Stimulated activated CD8-positive, alpha-beta memory T cell treated with anti-CD3 and anti-CD28 coated beads, Interleukin-7, amount 100 ng/mL, for 4 hours (primary cell): ENCODE measurements around the gene RFC2.
"Not testable (repeated sequence)": the region's sequence is repeated elsewhere in the genome, so short reads cannot be mapped to it uniquely, and the experiment has no call there.

Experiments used
- DNase-seq, 2 donors: peaks; one replicate each; pipeline ENCODE4 v3.0.0-alpha.2; 2020; ENCODE audit warnings: low read depth in 2 of 2

The RFC2 gene

DNA sequence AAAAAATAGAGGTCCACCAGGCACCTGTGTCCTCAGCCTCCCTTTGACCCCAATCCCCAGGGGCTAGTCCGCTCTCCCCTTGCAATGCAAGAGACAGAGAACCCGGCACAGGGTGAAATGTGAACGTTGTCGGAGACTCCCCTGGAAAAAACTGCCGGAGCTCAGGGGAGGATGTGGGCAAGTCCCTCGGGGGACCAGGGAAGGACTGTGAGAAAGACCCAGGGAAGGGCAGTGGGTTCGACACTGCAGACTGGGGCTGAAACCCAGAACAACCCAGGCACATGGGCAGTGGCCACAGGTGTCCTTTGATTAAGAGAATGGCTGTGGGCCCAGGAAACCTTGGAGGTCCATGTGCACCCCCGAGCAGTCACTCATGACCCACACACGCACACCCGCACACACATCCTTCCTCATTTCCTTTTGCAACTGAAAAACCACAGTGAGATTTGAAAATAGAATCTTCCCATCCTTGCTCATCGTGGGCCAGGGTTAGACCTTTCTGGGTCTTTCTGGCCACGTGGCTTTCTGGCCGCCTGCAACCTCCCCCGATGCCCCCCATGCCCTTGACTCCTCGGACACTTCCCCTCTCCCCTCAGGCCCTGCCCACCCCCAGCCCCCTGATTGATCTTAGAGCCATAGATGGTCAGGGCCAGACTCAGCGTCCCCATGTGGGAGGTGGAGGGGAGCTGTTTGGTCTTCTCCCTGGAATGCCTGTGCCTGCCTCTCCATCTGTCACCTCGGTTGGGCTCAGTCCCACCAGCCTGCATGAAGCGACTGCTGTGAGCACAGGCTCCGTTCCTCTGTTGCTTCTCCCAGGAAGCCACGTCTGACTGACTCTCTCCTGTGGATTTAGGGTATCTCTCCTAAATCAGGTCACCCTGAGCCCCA lies 36.5 kb downstream of the RFC2 start:
- DNase-seq = no peak

DNA sequence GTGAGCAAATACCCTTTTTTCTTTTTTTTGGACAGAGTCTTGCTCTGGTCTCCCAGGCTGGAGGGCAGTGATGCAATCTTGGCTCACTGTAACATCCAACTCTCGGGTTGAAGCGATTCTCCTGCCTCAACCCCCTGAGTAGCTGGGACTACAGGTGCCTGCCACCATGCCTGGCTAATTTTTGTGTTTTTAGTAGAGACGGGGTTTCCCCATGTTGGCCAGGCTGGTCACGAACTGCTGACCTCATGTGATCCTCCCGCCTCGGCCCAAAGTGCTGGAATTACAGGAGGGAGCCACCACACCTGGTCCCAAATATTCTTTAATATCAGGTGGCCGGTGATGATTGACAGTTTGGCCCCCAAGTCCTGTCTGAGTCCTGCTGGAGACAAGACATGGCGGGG lies 37.8 kb downstream of the RFC2 start:
- no peak for DNase-seq

DNA sequence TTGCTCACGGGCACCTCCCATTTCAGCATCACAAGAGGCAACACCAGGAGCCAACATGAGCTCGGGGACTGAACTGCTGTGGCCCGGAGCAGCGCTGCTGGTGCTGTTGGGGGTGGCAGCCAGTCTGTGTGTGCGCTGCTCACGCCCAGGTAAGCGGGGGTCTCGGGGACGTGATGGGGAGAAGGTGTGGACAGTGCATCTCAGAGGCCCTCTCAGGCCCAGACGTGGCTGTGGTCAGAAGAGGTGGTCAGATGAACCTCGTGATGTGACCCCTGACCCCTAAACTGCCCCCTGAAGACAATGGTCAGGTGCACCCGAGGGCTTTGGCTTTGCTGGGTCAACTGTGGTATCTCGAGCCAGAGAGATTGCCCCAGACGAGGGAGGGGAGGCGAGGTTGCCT lies 38.3 kb downstream of the RFC2 start:
- no peak for DNase-seq

DNA sequence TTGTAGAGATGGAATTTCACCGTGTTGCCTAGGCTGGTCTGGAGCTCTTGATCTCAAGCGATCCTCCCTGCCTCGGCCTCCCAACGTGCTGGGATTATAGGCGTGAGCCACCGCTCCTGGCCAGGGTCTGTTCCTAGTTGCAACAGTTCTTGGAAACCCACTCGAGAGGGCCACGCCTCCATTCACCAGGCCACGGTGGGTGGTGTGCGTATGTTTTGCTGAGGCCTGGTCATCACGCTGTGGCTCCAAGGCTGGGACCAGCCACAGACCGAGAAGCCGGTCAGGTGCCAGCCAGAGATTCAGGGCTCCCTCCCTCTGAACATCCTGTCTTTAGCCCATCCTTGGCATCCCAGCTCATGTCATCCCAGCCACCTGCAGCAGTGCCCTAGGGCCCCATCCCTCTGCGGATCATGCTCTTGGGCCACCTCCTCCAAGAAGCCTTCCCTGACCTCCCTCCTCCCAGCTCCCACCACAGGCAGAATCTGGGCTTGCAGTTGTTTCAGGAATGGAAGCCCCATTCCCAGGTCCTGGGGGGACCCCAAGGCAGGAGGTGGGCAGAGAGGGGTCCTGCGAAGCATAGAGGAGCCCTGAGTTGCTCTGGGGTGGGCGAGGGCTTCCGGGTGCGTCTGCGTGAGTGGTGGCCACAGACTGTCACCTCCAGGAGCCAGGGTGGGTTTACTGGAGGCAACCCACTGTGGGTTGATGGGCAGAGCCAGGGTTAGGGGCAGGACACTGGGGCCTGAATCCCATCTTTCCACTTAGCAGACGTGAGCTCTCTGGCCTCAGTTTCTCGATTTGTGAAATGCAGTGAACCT lies 39.2 kb downstream of the RFC2 start:
- DNase-seq = no peak

DNA sequence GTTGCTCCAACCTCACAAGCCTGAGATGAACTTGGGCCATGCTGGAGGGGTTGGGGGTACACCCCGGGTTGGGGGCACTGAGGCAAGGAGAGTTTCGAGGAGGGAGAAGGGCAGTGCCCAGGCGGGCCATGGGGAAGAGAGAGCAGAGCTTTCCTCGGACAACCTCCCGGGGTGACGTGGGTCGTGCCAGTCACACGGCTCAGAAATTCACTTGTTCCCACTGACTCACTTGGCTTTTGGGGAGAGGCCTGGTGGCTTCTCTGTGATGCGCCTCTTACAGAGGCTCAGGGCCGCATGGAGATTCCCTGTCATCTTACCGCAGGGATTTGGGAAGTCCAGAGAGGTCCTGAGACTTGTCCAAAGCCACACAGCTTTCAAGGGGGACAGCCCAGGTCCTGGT lies 41.5 kb downstream of the RFC2 start:
- DNase-seq = no peak

DNA sequence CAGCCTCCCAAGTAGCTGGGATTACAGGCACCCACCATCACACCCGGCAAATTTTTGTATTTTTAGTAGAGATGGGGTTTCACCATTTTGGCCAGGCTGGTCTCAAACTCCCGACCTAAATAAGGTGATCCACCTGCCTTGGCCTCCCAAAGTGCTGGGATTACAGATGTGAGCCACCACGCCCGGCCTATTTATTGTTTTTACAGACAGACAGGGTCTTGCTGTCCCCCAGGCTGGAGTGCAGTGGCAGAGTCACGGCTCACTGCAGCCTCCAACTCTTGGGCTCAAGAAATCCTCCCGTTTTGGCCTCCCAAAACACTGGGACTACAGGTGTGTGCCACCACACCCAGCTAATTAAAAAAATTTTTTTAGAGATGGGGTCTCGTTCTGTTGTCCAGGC lies 46.0 kb downstream of the RFC2 start:
- not testable (repeated sequence) for DNase-seq

DNA sequence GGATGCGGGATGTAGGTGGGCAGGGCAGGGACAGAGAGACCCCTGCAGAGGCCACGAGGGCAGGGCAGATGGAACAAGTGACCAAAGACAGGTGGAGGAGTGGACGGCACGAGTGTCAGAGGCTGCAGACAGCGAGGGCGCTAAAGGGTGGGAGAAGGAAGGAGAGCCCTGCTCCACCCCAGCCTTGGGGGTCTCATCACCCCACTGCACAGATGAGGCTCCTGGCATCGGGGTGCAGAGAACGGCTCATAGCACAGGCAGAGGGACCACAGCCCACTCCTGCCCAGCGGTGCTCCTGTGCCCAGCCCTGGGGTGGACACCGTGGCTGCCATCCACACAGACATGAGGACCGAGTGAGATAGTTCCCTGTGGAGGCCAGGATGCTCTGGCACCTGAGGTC lies 46.6 kb downstream of the RFC2 start:
- no peak for DNase-seq

DNA sequence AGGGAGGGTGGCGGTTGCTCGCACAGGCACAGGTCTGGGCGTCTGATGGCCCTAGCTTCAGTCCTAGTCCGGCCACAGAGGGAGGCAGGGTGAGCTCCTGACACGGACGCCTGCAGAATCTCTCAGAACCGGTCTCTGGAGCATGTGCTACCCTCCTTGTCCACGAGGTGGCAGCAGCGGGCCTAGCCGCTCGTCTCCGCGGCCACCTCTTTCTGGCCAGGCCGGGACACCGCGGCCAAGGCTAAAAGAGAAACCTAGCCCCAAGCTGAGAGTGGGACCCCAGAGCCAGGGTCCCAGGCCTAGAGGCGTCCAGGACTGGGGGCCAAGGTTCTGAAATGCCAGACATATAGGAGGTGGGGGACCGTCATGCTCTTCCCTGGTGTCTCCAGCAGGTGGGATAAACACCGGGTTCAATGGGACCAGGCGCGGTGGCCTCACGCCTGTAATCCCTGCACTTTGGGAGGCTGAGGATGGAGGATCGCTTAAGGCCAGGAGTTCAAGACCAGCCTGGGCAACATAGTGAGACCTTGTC lies 47.5 kb downstream of the RFC2 start:
- DNase-seq = peak; percentile 42 to 54

DNA sequence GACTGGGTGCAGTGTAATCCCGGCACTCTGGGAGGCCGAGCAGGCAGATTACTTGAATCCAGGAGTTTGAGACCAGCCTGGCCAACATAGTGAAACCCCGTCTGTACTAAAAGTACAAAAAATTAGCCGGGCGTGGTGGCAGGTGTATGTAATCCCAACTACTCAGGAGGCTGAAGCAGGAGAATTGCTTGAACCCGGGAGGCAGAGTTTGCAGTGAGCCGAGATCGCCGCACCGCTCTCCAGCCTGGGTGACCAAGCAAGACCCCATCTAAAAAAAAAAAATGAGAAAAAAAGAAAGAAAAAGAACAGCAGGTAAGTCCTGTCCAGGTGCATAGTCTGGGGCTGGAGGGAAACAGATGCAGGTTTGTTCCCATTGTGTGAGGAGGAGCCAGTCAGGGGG lies 48.1 kb downstream of the RFC2 start:
- DNase-seq = not testable (repeated sequence)

DNA sequence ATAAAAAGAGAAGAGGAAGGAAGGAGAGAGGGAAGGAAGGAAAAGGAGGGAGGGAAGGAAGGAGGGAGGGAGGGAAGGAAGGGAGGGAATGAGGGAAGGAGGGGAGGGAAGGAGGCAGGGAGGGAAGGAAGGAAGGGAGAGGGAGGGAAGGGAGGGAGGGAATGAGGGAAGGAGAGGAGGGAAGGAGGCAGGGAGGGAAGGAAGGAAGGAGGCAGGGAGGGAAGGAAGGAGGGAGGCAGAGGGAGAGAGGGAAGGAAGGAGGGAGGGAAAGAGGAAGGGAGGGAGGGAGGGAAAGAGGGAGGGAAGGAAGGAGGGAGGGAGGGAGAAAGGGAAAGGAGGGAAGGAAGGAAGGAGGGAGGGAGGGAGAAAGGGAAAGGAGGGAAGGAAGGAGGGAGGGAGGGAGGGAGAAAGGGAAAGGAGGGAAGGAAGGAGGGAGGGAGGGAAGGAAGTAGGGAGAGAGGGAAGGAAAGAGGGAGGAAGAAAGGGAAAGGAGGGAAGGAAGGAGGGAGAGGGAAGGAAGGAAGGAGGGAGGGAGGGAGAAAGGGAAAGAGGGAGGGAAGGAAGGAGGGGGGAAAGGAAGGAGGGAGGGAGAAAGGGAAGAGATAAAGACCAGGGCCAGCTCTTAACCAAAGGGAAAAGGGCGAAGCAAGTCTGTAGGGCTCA lies 50.1 kb downstream of the RFC2 start:
- no peak for DNase-seq

DNA sequence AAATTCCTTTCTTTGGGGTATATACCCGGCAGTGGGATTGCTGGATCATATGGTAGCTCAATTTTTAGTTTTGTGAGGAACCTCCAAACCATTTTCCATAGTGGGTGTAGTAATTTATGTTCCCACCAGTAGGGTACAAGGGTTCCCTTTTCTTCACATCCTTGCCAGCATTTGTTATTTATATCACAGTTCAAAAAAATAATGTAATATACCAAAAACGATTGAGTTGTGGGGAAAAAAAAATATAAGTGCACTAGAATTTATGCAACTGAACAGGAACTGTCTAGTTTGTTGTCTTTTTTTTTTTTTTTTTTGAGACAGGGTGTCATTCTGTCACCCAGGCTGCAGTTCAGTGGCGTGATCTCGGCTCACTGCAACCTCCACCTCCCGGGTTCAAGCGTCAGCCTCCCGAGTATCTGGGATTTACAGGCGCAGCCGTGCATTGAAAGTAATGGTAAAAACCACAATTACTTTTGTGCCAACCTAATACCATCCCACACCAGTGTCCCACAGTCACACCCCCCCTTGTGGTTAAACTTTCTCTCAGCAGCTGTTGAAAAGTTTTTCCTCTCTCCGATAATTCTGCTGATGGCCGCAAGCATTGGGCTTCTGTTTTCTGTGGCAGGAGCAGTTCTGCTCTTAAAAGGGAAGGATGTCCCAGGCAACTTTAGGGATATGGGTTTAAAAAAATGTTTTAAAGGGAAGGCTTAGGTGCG lies 51.2 kb downstream of the RFC2 start:
- DNase-seq = no peak

DNA sequence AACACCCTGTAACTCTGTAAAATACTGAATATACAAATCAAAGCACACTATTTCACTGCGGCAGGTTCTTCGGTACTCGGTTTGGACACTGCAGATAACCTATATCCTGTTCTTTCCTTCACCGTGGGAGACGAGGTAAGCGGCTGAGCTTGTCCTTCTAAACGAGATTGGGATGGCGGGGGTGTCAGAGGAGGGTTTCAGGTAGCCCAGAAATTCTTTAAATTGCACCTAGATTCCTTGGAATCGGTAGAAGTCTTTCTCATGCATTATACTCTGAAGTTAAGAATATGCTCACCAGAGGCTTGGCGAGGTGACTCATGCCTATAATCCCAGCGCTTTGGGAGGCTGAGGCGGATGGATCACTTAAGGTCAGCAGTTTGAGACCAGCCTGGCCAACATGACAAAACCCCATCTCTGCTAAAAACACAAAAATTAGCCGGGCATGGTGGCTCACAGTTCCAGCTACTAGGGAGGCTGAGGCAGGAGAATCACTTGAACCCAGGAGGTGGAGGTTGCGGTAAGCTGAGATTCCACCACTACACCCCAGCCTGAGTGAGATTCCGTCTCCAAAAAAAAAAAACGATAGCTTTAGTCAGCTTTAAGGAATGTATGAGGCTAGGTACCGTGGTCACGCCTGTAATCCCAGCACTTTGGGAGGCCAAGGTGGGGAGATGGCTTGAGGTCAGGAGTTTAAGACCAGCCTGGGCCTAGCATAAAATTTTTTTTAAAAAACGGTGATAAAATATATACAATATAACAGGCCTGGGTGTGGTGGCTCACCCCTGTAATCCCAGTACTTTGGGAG lies 54.4 kb downstream of the RFC2 start:
- no peak for DNase-seq

DNA sequence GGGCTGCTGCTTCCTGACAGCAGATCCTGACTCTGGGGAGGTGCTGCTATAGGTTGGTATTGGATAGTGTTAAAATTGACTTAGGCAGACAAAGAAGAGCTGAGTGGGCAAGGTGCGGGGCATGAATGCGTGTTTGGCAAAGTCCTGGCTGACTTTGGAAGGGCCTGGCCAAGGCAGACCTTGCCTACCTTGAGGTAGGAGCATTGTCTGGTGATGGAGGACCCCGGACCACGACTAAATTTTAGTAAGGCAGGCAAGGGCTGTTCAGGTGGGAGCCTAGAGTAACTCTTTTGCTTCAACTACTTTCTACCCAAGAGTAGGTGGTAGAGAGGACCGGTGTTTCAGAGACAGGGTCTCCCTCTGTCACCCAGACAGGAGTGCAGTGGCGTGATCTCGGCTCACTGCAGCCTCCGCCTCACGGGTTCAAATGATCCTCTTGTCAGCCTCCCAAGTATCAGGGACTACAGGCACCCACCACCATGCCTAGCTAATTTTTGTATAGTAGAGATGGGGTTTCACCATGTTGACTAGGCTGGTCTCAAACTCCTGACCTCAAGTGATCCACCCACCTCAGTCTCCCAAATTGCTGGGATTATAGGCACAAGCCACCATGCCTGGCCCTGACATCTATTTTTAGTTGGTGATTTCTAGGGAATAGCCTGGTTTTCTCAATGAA lies 56.6 kb downstream of the RFC2 start:
- no peak for DNase-seq

DNA sequence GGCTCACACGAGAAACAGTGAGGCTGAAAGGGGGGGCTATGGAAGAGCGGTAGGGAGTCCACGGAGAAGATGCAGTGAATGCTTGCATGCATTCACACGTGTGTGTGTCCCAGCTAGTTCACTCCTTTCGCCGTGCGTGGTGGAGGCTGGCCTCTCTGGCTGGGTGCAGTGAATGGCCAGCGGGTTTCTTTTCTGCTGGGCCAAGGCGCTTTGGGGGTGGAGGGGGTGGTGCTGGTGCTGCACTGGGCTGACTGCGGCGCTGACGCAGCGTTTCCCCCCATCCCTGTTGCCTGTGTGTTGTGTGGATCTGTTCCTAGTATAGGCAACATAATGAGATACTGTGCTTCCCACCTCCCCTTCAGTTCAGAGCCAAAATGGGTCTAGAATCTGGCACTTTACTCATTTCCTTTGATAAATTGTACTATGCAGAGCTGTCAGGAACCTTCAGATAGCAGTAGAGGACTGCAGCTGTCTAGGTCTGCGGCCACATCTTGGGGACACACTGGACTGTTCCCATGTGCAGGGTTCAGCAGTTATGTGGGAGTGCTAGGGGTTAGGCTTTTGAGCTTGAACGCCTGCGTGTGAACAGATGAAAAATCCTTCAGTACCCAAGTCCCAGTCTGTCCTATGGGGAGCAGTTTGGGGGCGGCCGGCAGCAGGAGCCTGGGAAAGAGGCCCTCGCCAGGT lies 58.1 kb downstream of the RFC2 start:
- not testable (repeated sequence) for DNase-seq

DNA sequence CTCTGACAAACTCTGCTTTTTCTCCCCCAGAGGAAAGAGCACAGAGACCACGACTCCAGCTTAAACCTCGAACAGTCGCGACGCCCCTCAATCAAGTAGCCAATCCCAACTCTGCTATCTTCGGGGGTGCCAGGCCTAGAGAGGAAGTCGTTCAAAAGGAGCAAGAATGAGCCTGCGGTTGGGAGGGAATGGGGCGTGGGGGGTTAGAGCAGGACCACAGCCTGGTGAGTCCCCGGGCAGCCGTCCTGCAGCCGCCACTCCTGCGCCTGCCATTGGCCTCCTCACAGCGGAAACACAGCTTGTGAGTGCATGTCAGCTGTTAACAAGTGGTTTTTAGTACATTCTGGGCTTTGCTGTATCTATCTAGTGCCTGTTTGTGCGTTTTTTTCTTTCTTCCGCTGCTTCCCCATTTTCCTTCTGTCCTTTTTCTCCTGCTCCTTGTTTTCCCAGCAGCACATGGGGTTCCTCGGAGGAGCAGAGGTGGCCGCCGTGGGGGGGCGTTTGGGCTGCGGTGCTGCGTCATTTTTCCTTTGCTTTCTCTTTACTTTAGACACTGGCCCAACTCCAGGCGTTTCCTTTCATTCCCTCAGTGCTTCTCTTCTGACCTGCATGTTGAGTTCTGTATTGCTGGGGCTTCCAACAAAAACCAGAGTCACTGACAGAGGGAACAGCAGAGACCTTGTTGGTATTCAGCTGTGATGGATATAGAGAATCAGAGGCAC lies 58.9 kb downstream of the RFC2 start:
- DNase-seq = not testable (repeated sequence)

DNA sequence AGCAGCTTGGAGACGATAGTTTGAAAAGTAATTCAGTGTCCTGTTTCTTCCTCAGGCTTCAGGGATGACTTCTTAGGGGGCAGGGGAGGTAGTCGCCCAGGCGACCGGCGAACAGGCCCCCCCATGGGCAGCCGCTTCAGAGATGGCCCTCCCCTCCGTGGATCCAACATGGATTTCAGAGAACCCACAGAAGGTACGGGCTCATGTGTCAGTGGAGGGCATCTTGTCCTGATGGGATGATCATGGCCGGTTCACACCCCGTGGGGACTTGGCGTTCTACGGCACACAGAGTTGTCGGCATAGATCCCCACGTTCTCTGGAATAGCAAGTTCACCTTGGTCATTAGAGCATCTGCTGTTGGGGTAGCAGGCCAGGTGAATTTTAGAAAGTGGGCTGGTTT lies 59.5 kb downstream of the RFC2 start:
- no peak for DNase-seq

DNA sequence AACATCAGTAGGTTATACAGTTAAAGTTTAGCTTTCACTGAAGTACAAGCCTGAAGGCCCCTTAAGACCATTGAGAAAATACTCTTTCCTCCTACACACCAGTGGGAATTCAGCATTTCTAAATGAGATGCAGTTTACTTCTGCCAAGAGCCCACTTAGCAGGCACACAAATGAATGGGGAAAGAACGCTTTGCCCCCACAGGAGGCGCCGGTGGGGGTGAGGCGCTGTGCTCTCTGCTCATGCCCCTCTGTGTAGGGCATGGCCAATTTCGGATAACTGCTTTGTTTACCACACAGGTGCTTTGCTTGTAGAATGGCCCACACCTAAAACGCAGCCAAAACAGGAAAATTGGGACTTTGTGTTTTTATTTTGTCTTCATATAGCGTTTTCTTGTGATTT lies 60.3 kb downstream of the RFC2 start:
- DNase-seq = no peak

DNA sequence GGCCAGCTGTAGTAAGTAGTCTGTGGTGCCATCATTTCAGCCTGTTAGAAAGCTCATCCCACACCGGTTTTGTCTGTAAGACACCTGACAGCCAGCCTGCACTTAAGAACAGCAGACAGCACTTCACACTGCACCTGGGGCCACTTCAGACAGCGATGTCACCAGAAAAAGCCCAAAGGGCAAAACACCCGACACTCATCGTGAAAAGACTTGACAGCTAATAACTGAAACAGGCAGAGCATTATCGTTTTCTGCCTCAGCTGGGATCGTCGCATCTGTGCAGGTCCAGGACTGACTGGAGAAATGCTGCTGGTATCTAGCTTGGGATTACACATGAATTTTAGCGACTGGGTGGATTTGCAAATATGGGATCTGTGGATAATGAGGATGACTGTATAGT lies 61.1 kb downstream of the RFC2 start:
- DNase-seq = no peak

DNA sequence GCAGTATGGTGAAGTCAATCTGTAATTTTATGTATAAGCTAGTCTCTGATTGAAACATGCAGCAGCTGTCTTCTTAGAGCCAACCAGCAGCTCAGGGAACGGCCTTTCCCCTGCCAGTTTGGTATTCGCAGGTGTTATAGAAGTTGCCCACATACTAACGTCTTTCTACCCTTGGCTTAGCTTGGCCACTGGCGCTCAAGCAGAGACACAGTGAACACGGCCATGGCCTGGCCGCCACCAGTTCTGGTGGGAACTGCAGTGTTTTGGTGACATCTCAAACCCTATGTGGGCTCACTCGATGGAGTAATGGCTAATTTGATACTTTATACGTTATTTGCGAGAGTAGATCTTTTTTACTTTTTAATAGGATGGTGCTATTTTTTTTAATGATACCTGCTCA lies 63.0 kb downstream of the RFC2 start:
- DNase-seq = no peak
